C4-2B (cell line): Measurements from ENCODE around the gene CHST13.

ENCODE experiments used
- CTCF ChIP-seq: fragments of 450-650 bp; conservative IDR thresholded peaks from 2 replicates; pipeline ENCODE4 v1.5.1; 2017; ENCODE audit warnings: mild to moderate bottlenecking
- ZFX ChIP-seq: fragments of 450-650 bp; IDR thresholded peaks from 2 replicates; pipeline ENCODE4 v1.6.1; 2017

- peak; percentile 87 for TF ChIP-seq CTCF
- peak; percentile 98 for TF ChIP-seq ZFX
Measured at GRCh38 chr3:126475413-126476114, 48.4 kb upstream of the CHST13 start, which contains the start of gene ZXDC.
